H1 (cell line): ENCODE measurements around the gene ANAPC15. TPM values are rescaled to one million over a fixed set of nuclear protein-coding genes. Genes with fewer than 3 reads are reported as not detected.

ENCODE experiments used
- CHD7 ChIP-seq: fragments of 300-600 bp; sonication (generic); IDR thresholded peaks from 2 replicates; pipeline ENCODE4 v1.7.1; 2012; ENCODE audit warnings: low read length, moderate library complexity, mild to moderate bottlenecking, inconsistent platforms; ENCODE audit not compliant: insufficient replicate concordance
- CTCF ChIP-seq, 3 experiments: IDR thresholded peaks; 1 replicate in 2 of 3; 2 replicates in 1 of 3; pipeline versions ENCODE4 v1.5.1 to v1.6.1; 2011; ENCODE audit warnings: low read length in 3 of 3, mild to moderate bottlenecking in 3 of 3, inconsistent platforms in 2 of 3, low read depth in 1 of 3, moderate library complexity in 1 of 3; ENCODE audit not compliant: insufficient read depth in 1 of 3; ENCODE audit errors: control extremely low read depth in 1 of 3
- GTF2F1 ChIP-seq: IDR thresholded peaks from 2 replicates; pipeline ENCODE4 v1.6.1; 2012; ENCODE audit warnings: low read depth, low read length, improper control_type of control experiment, borderline replicate concordance
- MAFK ChIP-seq: IDR thresholded peaks from 2 replicates; pipeline ENCODE4 v1.6.1; 2012; ENCODE audit warnings: low read depth, mild to moderate bottlenecking, improper control_type of control experiment, low read length
- SUZ12 ChIP-seq: fragments of 200-600 bp; sonication (generic); IDR thresholded peaks from 2 replicates; pipeline ENCODE4 v1.6.1; 2012; ENCODE audit warnings: mild to moderate bottlenecking, inconsistent platforms, low read length, moderate library complexity, mixed read lengths
- TEAD4 ChIP-seq: IDR thresholded peaks from 2 replicates; pipeline ENCODE4 v1.6.1; 2012; ENCODE audit warnings: low read depth, low read length, inconsistent platforms, mixed read lengths
- YY1 ChIP-seq: IDR thresholded peaks from 2 replicates; pipeline ENCODE4 v1.6.1; 2011; ENCODE audit warnings: low read depth, mild to moderate bottlenecking, low read length
- polyA plus RNA-seq, 7 experiments: library from polyadenylated mRNA; depleted of rRNA in 3 of 7; stranded (reverse) in 5 of 7; unstranded in 2 of 7; fragments of >200 nt in 5 of 7; fragments of 200-250 nt in 2 of 7; gene quantifications; 1 replicate in 5 of 7; 2 replicates in 1 of 7; 4 replicates in 1 of 7; pipeline versions ENCODE4 v1.2.1 to v1.2.3, GENCODE V29; 2011 to 2013; ENCODE audit warnings: missing spikeins in 2 of 7, mixed read lengths in 2 of 7
- total RNA-seq: library from RNA; stranded (reverse); fragmentation: NEBNext Ultra II Directional; extraction: Animal tissue kit (Norgen Biotek cat#: 25700); gene quantifications from 2 replicates; pipeline ENCODE4 v1.2.1, GENCODE V29; 2021

Gene ANAPC15
- total and polyA plus RNA-seq, 2 of the 8 experiments (the other 6 are each of a cell fraction or from before 2014, with no cell fraction given) = 66.2 to 74.9 TPM

GRCh38 chr11:72080326-72081183 lies 31.9 kb downstream of the ANAPC15 start, which contains the start of the genes LRRC51 and NUMA1 (continued):
- no peak for TF ChIP-seq CHD7
- no peak for TF ChIP-seq SUZ12
- TF ChIP-seq MAFK = no peak
- no peak for TF ChIP-seq TEAD4
- TF ChIP-seq GTF2F1 = no peak
- peak; percentile 91 for TF ChIP-seq YY1
- TF ChIP-seq CTCF (IDR thresholded peaks at IDR 0.05; ENCODE audit: control extremely low read depth in 1 of 3, insufficient read depth in 1 of 3, low read depth in 1 of 3, low read length in 3 of 3) = no peak
